Stimulated activated CD8-positive, alpha-beta memory T cell treated with anti-CD3 and anti-CD28 coated beads, Interleukin-7, amount 100 ng/mL, for 1 hour (primary cell): ENCODE data around the gene RNF25.

ENCODE experiments used
- DNase-seq, 2 donors: peaks; one replicate each; pipeline ENCODE4 v3.0.0-alpha.2; 2020; ENCODE audit warnings: low read depth in 2 of 2

RNF25 gene

DNA sequence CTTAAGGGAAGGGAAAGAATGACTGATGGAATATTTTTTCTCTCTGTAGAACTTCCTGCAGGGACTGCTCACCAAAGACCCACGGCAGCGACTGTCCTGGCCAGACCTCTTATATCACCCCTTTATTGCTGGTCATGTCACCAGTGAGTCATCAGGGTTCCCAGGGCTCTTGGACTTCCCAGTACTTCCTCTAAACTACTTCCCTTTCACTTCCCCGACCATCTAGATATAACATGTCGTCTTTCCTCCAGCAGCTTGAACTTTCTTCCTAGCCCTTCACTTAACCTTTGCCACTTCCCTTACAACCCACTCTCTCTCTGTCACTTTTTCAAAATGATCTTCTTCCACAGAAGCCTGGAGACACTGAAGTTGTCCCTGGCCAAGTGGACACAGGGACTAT lies 7.3 kb upstream of the RNF25 start:
- DNase-seq, result no peak

DNA sequence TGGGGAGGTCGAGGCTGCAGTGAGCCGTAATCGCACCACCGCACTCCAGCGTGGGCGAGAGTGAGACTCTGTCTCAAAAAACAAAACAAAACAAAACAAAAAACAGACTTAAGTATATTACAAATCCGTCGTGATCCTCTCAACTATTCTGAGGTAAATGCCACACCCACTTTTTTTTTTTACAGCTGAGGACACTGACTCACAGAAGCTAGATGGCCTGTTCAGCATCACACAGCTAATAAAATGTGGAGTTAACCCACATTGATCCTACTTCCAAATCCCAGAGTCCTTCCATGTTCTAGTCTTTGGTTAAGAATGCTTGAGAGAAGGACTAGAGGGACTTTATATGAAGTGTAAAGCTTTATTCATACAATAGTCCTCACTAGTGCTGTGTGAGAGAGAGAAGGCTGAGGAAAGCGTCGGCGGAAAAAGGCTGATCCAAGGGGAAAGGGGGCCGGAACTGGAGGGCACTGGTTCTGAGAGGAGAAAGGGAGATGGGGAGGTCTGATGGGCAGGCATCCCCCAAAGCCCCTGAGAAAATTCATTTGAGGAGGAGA lies 627 bp downstream of the RNF25 start:
- DNase-seq, result no peak

DNA sequence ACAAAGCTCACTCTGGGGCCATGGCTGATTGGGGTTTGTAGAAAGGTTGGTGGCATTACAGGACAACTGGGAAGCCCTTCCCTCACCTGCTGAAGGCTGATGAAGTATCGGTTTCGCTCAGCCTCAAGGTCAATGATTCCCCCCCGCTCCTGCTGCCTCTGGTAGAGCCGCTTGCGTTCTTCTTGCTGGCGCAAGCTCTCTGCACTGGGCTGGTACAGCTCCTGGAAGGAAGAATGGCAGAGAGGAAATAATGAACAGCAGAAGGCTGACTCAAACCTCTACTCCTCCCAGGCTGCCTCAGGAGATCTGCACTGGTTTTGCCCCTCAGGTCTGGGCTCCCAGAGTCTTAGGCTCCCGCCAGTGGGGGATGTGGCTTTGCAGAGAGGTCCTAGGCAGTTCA lies 7.1 kb downstream of the RNF25 start:
- no peak for DNase-seq

DNA sequence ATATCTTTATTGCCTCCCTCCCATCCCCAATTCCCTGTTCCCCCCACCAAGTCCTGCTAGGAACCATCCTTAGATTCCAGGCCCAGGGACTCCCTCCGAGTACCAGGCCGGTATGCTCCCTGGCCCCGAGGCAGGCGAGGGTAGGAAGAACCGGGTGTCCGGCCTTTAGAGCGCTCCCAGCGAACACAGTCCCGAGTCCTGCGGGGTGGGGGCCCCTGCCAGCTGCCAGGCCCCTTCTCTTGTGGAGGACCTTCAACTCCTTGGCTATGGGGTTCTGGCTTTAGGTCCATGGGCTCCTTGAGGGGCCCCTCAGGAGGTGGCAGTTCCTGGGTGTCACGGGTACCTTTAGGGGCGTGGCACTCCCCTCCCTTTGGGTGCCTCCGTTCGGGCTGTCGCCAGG lies 7.9 kb downstream of the RNF25 start:
- no peak for DNase-seq

DNA sequence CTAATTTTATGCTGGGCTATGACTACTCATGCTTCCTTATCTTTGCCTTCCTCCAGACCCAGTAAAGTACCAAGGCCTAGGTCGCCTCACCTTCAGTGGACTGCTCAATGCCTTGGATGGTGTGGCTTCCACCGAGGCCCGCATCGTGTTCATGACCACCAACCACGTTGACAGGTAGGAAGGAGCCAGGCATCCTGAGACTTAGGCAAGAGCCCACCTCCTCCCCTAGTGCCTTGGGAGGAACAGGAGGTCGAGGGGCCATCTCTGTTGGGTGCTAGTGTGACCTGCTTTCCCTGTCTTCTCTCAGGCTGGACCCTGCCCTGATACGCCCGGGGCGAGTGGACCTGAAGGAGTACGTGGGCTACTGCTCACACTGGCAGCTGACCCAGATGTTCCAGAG lies 9.0 kb downstream of the RNF25 start:
- no peak for DNase-seq

DNA sequence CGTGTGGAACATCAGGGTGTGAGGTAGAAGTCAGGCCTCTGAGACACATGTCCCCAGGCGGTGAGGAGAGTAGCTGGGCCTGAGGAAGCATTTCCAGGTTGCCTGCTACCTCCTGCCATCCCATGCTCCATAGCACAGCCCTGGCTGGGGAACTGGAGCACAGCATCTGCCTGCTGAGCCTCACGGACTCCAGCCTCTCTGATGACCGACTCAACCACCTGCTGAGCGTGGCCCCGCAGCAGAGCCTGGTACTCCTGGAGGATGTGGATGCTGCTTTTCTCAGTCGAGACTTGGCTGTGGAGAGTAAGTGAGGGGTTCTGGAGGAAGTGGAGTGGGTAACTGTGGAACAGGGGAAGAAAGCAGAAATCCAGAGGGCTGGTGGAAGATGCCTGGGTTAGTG lies 9.4 kb downstream of the RNF25 start:
- no peak for DNase-seq

DNA sequence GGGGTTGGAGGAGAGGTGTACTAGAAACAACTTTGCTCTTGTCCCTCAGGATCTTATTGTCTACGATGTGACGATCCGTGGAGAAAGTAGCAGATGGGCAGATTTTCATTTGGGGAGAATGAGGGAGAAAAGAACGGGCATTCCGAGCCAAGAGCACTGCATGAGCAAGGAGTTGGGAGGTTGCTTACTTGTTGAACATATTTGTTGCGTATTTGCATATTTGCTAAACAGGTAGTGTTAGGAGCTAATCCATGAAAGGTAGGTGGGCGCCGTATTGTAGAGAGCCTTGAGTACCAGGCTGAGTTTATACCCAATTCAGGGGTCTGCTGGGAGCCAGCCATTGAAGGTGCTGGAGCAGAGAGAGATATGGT lies 11.8 kb downstream of the RNF25 start:
- DNase-seq, result no peak

DNA sequence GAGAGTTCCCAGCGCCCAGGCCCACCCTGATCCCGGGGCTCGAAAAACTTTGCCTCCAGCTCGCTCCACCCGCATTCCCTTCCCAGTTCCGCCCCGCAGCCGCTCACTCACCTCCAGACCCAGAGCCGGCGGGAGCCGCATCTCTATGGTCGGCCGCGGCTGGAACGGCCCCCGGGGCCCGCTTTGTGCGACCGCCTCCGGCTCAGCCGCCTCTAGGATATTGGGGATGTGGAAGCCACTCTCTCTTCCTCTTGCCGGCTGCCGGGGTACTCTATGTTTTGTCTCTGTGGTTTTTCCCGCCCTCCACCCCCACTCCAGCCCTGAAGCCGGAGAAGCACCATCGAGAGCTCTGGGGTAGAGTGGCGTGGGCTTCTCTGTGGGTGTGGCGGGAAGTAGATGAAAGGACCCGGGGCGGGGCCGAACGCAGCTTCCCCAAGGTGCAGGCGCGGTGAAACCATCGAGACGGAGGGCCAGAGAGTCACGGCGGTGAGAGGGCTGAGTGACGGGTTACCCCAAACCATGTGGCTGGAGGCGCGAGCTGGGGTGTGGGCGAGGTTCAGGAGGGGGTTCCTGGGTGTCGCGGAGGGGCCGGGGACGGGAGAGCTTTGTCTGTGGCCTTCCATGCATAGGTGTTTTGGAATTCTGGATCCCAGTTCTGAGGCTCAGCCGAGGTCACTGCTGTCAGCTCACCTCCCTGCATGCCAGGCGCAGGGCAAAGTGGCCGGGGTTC lies 12.4 kb downstream of the RNF25 start, which contains the start of the genes BCS1L and ZNF142:
BCS1L (plus strand) TSS at position 426 of the 730 bp plus-strand sequence. CDS start 1,305 bp downstream, outside the sequence.
ZNF142 (minus strand) TSS at position 366 of the 730 bp plus-strand sequence. CDS start 3,194 bp downstream, outside the sequence.
- peak; percentile 78 to 83 for DNase-seq

DNA sequence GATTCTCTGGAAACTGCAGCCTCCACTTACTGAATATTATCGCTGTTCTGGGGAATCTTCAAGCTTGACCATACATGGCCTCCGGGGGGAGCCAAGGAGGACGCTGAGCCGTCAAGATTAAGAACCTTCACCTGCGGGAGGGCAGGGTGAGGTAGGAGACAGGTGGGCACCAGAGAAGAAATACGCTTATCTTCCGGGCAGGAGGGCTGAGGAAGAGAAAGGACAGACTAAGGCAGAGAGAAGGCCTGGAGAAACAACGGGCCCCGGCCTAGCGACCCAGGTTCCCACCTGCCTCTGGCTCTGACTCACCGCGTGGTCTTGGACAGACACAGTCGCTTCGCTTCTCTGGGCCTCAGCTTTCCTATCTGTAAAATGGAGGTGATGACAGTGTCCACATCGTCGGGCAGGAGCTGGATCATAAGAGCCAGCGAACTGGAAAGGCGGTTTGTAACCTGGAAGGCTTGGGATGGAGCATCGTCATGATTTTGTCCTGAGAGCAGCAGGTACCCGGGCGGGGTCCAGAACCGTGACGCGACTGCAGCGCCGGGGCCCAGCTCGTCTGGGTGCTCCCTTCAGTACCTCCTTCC lies 13.0 kb downstream of the RNF25 start:
- peak in 1 of 2 donors; percentile 4 for DNase-seq

DNA sequence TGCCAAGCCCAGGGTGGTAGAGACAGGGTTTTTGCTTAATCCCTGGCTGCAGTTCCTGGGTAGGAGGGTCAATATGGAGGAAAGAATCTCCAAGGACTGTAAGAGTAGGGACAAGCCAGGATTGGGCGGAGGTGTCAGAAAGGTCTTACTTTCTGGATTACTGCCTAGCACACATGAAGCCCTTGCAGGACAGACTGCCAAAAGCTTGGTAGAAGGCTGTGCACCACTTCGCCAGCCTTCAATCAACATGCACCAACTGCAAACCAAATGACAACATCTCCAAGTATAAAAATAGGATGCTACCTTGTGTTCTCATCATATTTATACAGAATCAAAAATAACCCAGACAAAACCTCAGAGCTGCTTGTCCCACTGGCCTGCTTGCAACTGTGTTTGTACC lies 16.1 kb downstream of the RNF25 start:
- no peak for DNase-seq

DNA sequence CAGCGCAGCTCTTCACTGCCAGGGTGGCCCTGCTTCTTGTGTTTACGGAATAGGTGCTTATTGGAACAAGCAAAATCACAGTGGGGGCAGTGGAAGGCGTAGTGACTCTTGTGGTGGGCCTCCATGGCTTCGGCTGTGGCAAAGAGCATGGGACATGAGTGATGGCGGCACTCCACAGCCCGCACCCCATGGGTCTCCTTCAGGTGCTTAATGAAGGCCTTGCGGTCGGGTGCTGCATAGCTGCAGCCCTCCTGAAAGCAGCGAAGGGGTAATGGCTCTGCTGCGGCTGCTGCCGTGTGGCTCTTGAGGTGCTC lies 23.1 kb downstream of the RNF25 start:
- no peak for DNase-seq

DNA sequence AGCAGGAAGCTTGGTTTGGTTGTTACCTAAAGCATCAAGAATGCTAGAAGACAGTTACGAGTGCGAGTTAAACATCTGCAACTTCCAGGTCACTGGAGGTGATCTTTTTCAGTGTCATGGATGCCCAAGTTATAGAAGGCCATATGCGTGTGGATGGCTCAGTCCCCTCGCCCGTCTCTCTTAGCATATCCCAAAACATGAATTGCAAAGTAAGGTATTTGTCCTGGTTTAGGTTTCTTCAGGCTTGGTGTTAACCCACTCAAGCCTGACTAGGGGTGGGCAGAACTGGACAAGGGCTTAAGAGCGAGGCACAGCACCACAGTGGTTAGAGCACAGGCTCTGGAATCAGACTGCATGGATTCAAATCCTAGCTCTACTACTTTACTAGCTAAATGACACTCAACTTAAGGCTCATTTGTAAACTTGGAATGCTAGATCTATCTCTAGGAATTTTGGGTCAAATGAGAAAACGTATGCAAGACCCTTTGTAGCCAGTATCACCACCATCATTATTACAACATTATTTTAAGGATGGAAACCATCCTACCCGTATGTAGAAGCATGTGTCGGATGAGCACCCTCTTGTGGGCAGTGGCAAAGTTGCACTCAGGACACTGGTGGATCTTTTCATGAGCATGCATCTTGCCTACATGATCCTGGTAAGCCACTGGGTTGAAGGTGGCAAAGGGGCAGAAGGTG lies 23.6 kb downstream of the RNF25 start:
- DNase-seq, result peak in 1 of 2 donors; percentile 19

DNA sequence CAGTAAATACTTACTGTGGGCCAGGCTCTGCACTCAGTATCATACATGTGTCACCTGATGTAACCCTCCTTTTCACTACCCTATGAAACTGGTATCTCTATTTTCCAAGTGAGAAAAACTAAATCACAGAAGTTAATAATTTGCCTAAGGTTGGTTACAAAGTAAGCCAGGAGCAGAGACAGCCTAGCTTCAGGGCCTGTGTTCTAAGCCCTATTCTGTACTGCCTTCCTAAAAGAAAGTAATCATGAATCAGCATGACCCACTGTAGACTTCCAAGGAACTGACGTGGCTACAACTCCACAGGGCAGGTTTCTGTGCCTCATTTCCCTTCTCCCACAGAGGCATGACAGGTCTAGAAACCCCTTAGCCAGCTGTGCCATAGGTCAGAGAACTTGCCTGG lies 26.7 kb downstream of the RNF25 start:
- no peak for DNase-seq

DNA sequence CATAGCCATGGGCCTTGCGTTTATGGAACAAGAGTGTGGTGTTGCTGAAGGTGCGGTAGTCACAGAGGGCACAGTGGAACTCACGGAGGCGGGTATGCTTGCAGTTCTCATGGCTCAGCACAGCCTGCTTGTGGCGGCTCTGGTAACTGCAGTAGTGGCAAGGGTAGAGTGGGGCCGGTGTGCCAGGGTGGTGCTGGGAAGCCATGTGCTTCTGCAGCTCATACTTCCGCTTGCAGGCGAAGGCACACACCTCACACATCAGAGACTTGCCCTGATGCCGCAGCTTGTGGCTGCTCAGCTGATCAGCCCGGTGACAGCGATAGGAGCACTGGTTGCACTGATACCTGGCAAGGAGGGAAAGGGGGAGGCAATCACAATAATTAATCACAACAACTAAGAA lies 27.1 kb downstream of the RNF25 start:
- no peak for DNase-seq

DNA sequence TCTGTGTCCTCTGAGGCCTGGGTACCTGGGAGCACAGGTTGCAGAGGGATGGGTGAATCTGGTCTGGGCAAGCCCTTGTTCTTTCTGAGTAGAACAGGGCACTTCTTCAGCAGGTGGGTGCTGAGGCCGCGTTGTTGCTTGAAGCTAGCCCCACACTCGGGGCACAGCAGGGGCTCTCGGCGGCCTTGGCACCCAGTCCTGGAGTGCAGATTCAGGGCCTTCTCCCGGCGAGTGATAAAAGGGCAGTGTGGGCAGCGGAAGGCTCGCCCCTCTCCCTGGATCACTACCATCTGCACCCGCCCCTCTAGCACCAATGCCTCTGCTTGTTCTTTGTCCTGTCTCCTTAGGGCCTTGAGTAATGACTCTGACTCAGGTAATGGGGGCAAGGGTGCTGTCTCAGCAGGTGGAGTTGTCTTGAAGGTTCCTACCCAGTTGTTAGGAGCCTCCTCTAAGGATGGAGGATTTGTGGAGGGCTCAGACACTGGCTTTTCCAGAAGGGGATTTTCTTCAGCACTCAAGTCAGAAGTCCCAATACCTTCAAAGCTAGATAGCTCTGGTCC lies 28.0 kb downstream of the RNF25 start:
- DNase-seq, result no peak

DNA sequence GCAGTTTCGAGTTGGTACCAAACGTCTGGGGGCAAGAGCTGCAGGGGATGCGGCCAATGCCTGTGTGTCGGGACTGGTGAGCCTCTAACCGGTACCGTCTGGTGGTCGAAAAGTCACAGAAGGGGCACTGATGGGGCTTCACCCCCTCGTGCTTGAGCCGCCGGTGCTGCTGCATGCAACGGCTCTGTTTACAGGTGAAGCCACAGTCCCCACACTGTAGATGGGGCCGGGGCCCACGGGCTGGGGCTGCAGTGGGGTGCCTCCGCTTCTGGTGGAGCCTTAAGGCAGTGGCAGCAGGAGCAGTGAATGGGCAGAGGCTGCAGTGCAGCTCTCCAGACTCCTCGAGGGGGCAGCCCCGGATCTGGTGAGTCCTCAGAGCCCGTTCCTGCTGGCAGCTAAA lies 29.0 kb downstream of the RNF25 start:
- DNase-seq, result no peak

DNA sequence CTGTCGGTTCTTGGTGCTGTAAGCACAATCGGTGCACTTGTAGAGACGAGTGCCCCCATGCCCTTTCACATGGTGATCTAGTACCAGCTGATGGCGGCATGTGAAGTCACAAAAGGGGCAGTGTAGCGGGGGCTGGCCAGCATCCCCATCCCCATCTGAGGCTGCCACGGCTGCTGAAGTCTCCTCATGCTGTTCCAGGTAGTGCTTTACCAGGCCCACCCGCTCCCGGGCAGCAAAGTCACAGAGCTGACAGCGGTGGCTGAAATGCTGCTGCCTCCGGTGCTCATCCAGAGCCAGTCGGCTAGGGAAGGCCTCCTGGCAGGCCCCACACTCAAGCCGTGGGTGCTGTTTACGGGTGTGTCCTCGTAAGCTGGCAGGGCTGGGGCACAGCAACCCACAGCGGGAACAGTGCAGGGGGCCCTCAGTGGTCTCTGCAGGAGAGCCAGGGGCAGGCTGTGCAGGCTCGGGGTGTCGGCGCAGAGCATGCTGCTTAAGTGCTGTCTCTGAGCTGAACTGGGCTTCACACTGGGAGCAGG lies 29.6 kb downstream of the RNF25 start:
- DNase-seq, result no peak

DNA sequence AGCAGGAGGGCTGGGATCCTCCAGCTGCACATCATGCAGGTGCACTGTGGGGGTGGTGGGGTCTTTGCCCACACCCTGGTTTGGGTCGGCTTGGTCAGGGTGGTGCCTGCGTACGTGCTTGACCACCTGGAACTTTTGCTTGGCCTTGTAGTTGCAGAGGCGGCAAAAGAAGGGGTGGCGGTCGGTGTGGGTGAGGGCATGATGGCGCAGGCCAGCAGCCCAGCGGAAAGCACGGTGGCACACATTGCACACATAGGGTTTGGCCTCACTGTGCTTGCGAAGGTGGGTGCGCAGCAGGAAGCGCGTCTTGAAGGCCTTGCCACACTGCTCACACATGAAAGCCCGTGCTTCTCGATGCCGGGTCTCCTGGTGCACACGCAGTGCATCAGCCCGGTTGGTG lies 33.4 kb downstream of the RNF25 start:
- no peak for DNase-seq

DNA sequence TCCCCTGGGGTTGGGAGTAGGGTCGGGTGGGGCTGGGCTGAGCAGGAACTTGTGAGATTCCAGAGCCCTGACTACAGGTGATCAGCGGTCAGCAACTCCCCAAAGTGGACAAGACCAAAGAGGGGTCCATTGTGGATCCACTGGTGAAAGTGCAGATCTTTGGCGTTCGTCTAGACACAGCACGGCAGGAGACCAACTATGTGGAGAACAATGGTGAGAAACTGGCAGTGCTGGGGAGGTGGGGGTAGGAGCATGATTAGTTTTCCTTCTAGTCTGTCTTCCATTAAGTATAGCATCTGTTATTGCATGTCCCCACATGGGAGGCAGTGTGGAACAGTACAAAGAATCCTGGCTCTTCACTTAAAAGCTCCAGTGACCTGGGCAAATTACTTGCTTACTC lies 36.1 kb downstream of the RNF25 start:
- no peak for DNase-seq

DNA sequence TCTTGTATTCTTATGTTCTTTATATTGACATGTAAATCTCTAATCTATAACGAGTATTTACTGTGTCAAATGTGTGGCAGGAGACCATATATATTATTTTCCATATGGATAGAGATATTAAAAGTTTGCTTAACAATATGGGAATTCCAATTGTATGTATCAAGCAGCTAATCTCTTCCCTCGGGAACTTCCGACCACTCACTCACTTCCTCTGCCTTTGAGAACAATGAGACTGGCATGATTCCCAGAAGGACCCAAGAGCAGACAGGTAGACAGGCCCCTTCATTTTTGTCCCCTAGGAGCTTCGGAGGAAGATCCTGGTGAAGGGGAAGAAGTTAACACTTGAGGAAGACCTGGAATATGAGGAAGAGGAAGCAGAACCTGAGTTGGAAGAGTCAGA lies 40.0 kb downstream of the RNF25 start:
- no peak for DNase-seq

DNA sequence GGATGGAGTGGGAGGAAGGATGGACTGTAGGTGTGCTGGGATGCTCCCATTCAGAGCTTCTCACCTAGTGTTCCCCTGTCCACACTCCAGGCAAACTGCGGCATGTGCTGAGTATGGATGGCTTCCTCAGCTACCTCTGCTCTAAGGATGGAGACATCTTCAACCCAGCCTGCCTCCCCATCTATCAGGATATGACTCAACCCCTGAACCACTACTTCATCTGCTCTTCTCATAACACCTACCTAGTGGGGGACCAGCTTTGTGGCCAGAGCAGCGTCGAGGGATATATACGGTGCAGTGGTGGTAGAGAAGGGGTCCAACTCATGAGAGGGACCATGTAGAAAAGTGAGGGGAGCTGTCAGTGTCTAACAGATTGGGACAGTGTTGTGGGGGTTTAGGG lies 43.9 kb downstream of the RNF25 start:
- DNase-seq, result no peak

DNA sequence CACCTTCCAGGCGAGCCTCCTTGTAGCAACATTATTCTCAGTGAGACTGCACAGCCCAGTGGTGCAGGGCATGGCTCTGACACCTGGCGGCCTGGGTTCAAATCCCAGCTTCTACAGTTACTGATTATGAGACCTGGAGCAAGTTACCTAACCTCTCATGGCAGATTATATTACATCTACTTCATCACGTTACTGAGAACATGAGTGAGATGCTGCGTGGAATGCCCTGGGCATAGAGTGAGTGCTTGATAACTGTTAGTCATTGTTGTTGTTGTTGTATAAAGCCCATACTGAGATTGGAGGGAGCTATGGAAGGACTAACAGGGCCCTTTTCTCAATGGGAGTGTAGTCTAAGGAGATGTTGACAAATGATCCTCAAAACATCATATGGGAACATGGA lies 45.4 kb downstream of the RNF25 start:
- no peak for DNase-seq
